Stimulated activated naive CD8-positive, alpha-beta T cell treated with anti-CD3 and anti-CD28 coated beads, Interleukin-15, amount 100 ng/mL, for 72 hours (primary cell): ENCODE results near the gene C6orf47.

Experiments used
- ATAC-seq: fragments of 150-1000 bp; cut with Tn5 transposase; 2 replicates; pipeline ENCODE4 v1.10.0; 2021; ENCODE audit warnings: mild to moderate bottlenecking, moderate library complexity
- DNase-seq, 2 donors: peaks; one replicate each; pipeline ENCODE4 v3.0.0; 2021 to 2022
- H3K27ac Mint-ChIP-seq, 2 donors: one replicate each; pipeline ENCODE4 v1.8.0; 2022; ENCODE audit warnings: mild to moderate bottlenecking in 2 of 2, mixed read lengths in 2 of 2, moderate library complexity in 2 of 2
- H3K27me3 Mint-ChIP-seq: one replicate; pipeline ENCODE4 v1.8.0; 2022; ENCODE audit warnings: mixed read lengths
- H3K4me1 Mint-ChIP-seq: one replicate; pipeline ENCODE4 v1.8.0; 2022; ENCODE audit warnings: mild to moderate bottlenecking, mixed read lengths
- H3K4me3 Mint-ChIP-seq, 2 donors: one replicate each; pipeline ENCODE4 v1.8.0; 2022; ENCODE audit warnings: mild to moderate bottlenecking in 2 of 2, mixed read lengths in 2 of 2, moderate library complexity in 1 of 2
- H3K9me3 Mint-ChIP-seq, 2 donors: one replicate each; pipeline ENCODE4 v1.8.0; 2022; ENCODE audit warnings: mixed read lengths in 2 of 2

C6orf47 gene

GRCh38 chr6:31619805-31620585 lies 40.6 kb downstream of the C6orf47 start:
- DNase-seq (peak; percentile 97 to 99), ATAC-seq (peak; percentile 87)
- Mint-ChIP-seq H3K27me3 (no peaks in the 10 kb centered on the region), H3K4me3 (peak overlapping the region; percentile 78 to 97), H3K9me3 (no peaks in the 10 kb centered on the region), H3K27ac (peak overlapping the region; percentile 96), H3K4me1 (peaks cover 65% of the 10 kb centered on the region)

GRCh38 chr6:31617010-31617409 lies 43.6 kb downstream of the C6orf47 start:
- DNase-seq (no peak), ATAC-seq (no peak)
- Mint-ChIP-seq H3K27ac (peak overlapping the region; percentile 93 to 98), H3K4me3 (peak overlapping the region; percentile 89 to 96), H3K27me3 (no peaks in the 10 kb centered on the region), H3K9me3 (no peaks in the 10 kb centered on the region), H3K4me1 (peaks cover 57% of the 10 kb centered on the region)

GRCh38 chr6:31615748-31616147 lies 44.8 kb downstream of the C6orf47 start:
- ATAC-seq (no peak), DNase-seq (peak; percentile 28 to 57)
- peak overlapping the region; percentile 93 to 98 for H3K27ac Mint-ChIP-seq
- H3K9me3 Mint-ChIP-seq = no peaks in the 10 kb centered on the region
- H3K4me3 Mint-ChIP-seq = peak overlapping the region; percentile 89 to 96
- H3K27me3 Mint-ChIP-seq = no peaks in the 10 kb centered on the region
- peaks cover 52% of the 10 kb centered on the region for H3K4me1 Mint-ChIP-seq

- H3K4me3 Mint-ChIP-seq = peak within 1 kb of the TSS; percentile 89 to 96
- H3K27ac Mint-ChIP-seq = peak within 1 kb of the TSS; percentile 93 to 98
- H3K4me1 Mint-ChIP-seq = peaks cover 52% of the 10 kb centered on the region
- no peaks in the 10 kb centered on the region for H3K9me3 Mint-ChIP-seq
- ATAC-seq (no peak), DNase-seq (no peak)
- H3K27me3 Mint-ChIP-seq = no peaks in the 10 kb centered on the region
Measured at GRCh38 chr6:31614684-31615578, 45.6 kb downstream of the C6orf47 start, which contains the start of gene AIF1. TSS of gene AIF1 (plus strand) at chr6:31615234. CDS start at chr6:31615330, 96 bp downstream.

- H3K4me3 Mint-ChIP-seq = no peak overlapping the region
- H3K27ac Mint-ChIP-seq = no peak overlapping the region
- H3K27me3 Mint-ChIP-seq = no peaks in the 10 kb centered on the region
- H3K4me1 Mint-ChIP-seq = peaks cover 52% of the 10 kb centered on the region
- DNase-seq (no peak), ATAC-seq (no peak)
- no peaks in the 10 kb centered on the region for H3K9me3 Mint-ChIP-seq
Measured at GRCh38 chr6:31614075-31614619, 46.4 kb downstream of the C6orf47 start.

- Mint-ChIP-seq H3K27me3 (no peaks in the 10 kb centered on the region), H3K9me3 (no peaks in the 10 kb centered on the region), H3K4me3 (no peak overlapping the region), H3K4me1 (peaks cover 21% of the 10 kb centered on the region), H3K27ac (no peak overlapping the region)
- ATAC-seq (no peak), DNase-seq (no peak)
Measured at GRCh38 chr6:31610968-31611367, 49.6 kb downstream of the C6orf47 start.

GRCh38 chr6:31609519-31610406 lies 50.8 kb downstream of the C6orf47 start:
- Mint-ChIP-seq H3K9me3 (no peaks in the 10 kb centered on the region), H3K4me3 (no peak overlapping the region), H3K4me1 (peaks cover 9% of the 10 kb centered on the region), H3K27ac (no peak overlapping the region), H3K27me3 (no peaks in the 10 kb centered on the region)
- DNase-seq (no peak), ATAC-seq (no peak)
